Nephron progenitor cell (in vitro differentiated cells): ENCODE results near the gene FOLR3.
"Not testable (repeated sequence)": the region's sequence is repeated elsewhere in the genome, so short reads cannot be mapped to it uniquely, and the experiment has no call there.

Experiments used
- DNase-seq: peaks from one replicate; pipeline ENCODE4 v3.0.0; 2021
- H3K27ac Mint-ChIP-seq: 2 replicates; pipeline ENCODE4 v1.8.0; 2021; ENCODE audit warnings: mild to moderate bottlenecking, moderate library complexity, mixed read lengths
- H3K27me3 Mint-ChIP-seq: 2 replicates; pipeline ENCODE4 v1.8.0; 2021; ENCODE audit warnings: mild to moderate bottlenecking, low read depth, mixed read lengths; ENCODE audit not compliant: poor library complexity
- H3K36me3 Mint-ChIP-seq: 2 replicates; pipeline ENCODE4 v1.8.0; 2021; ENCODE audit warnings: low read depth, mixed read lengths
- H3K4me1 Mint-ChIP-seq: 2 replicates; pipeline ENCODE4 v1.8.0; 2021; ENCODE audit warnings: mixed read lengths
- H3K4me3 Mint-ChIP-seq: 2 replicates; pipeline ENCODE4 v1.8.0; 2021; ENCODE audit warnings: mild to moderate bottlenecking, moderate library complexity, mixed read lengths
- H3K9me3 Mint-ChIP-seq: 2 replicates; pipeline ENCODE4 v1.8.0; 2021; ENCODE audit warnings: mild to moderate bottlenecking, moderate library complexity, mixed read lengths
- TF ChIP-seq, protein P1 (sequence below): fragments of 200-600 bp; sonication (generic); IDR thresholded peaks from 2 replicates; pipeline ENCODE4 v1.5.0; 2021; ENCODE audit warnings: antibody characterized with exemption

The FOLR3 gene

DNA sequence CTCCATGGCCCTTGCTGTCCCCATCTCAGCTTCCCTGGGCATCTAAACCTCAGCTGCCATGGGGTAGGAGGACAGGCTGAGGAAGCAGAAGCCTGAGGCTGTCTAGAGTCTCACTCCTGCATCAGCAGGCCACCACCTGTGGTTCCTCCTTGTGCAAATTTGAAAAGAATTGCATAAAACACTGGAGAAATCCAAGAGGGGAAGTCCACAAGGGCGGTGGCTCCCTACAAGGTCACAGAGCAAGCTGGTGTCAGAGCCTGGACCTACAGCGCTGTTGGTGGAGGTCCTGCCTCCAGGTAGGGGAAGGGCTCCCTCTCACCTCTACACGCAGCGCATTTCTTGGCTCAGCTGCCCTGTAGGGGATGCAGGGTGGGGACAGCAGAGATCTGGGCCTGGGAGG, at the start of gene FOLR3:
TSS of gene FOLR3 (plus strand) at position 253 of the 400 bp plus-strand sequence. CDS start 228 bp downstream, outside the sequence.
- not testable (repeated sequence) for H3K36me3 Mint-ChIP-seq, DNase-seq, H3K27ac Mint-ChIP-seq, H3K4me3 Mint-ChIP-seq, H3K9me3 Mint-ChIP-seq, H3K4me1 Mint-ChIP-seq
- peaks cover 47% of the 10 kb centered on the region for H3K27me3 Mint-ChIP-seq

DNA sequence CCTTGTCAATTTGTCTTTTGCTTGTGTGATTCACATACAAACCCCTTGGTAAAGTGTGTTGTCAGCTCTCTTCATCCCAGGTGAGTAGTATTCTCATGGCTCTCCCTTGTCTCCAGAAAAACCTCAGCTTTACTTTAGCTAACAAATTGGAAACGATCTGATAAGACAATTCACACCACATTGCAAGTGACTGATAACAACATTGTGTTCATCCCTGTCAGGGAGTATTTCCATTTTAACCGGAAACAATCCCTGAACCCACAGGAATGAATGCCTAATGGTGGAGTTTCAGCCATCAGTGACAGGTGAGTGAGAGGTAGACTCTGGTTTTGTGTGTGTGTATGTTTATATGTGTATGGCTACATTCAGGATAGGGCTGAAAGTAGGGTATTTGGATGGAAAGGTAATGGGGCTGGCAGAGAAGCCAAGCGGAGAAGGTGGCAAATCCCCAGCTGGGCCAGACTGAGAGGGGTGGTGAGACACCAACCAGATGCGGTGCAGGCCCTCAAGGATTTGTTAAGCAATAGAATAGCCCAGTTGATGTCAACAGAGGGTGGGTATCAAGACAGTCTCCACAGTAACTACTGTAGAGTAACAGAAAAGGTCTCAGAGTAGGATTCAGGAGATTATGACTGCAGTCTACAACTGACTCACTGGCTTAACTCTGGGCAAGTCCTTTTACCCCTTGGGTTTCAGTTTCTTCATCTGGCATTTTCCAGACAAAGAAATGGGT, 47.3 kb upstream of the FOLR3 start:
- Mint-ChIP-seq H3K9me3 (no peaks in the 10 kb centered on the region), H3K4me3 (no peak overlapping the region), H3K27me3 (no peaks in the 10 kb centered on the region), H3K36me3 (peaks cover 4% of the 10 kb centered on the region), H3K4me1 (peaks cover 9% of the 10 kb centered on the region), H3K27ac (no peak overlapping the region)
- TF ChIP-seq, protein P1, sequence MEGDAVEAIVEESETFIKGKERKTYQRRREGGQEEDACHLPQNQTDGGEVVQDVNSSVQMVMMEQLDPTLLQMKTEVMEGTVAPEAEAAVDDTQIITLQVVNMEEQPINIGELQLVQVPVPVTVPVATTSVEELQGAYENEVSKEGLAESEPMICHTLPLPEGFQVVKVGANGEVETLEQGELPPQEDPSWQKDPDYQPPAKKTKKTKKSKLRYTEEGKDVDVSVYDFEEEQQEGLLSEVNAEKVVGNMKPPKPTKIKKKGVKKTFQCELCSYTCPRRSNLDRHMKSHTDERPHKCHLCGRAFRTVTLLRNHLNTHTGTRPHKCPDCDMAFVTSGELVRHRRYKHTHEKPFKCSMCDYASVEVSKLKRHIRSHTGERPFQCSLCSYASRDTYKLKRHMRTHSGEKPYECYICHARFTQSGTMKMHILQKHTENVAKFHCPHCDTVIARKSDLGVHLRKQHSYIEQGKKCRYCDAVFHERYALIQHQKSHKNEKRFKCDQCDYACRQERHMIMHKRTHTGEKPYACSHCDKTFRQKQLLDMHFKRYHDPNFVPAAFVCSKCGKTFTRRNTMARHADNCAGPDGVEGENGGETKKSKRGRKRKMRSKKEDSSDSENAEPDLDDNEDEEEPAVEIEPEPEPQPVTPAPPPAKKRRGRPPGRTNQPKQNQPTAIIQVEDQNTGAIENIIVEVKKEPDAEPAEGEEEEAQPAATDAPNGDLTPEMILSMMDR = no peak
- DNase-seq = no peak

DNA sequence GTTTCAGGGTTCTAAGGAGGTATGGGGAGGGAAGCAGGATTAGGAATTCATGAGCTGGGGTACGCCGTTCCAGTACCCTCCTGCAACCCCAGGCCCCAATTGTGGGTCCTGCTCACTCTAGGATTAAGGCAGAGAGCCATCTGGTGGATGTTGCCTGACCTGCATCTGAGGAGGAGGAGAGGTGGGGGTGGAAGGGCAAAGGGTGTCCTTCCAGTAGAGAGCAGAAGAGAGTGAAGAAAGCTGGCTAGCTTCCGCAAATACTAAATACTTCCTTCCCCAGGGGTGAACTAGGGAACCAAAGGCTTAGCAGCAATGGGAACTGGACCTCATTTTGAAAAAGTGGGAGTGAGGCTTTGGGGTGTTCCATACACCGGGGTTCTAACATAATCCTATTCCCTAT, 44.2 kb upstream of the FOLR3 start:
- Mint-ChIP-seq H3K4me1 (peaks cover 5% of the 10 kb centered on the region), H3K9me3 (no peaks in the 10 kb centered on the region), H3K4me3 (no peak overlapping the region), H3K36me3 (peaks cover 8% of the 10 kb centered on the region), H3K27ac (no peak overlapping the region), H3K27me3 (no peaks in the 10 kb centered on the region)
- DNase-seq = peak; percentile 70
- TF ChIP-seq, protein P1 = peak; percentile 64

DNA sequence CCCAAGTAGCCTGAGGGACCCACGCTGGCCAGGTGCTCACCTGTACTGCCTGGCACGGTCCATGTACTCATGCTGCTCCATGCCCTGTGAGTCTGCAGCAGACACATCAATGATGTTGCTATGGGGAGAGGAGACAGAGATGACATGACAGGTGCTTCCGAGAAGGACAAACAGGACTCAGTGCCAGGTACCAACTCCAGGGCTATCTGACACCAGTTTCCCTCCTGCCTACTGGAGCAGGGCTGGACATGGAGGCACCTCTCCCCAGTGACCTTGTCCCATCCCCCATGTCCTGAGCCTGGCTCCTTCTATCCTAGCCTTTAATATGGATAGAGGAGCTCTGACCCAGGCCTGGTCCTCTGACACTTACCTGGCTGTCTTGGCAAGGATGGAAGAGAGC, 36.8 kb upstream of the FOLR3 start:
- peaks cover under 1% of the 10 kb centered on the region for H3K9me3 Mint-ChIP-seq
- no peak overlapping the region for H3K27ac Mint-ChIP-seq
- TF ChIP-seq, protein P1 = no peak
- no peak overlapping the region for H3K4me3 Mint-ChIP-seq
- H3K27me3 Mint-ChIP-seq = no peaks in the 10 kb centered on the region
- H3K36me3 Mint-ChIP-seq = peaks cover 35% of the 10 kb centered on the region
- peaks cover 30% of the 10 kb centered on the region for H3K4me1 Mint-ChIP-seq
- no peak for DNase-seq

DNA sequence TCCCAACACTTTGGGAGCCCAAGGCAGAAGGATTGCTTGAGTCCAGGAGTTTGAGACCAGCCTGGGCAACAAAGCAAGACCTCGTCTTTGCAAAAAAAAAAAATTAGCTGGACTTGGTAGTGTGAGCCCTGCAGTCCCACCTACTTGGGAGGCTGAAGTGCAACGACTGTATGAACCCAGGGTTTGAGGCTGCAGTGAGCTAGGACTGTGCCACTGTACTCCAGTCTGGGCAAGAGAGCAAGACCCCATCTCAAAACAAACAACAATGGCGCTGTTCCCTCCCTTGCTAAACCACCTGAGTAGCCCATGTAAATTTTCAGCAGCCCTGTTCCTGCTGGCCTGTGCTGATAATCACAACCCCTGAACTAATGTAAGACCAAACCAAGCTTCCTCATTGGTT, 35.5 kb upstream of the FOLR3 start:
- peaks cover 33% of the 10 kb centered on the region for H3K36me3 Mint-ChIP-seq
- DNase-seq = no peak
- peaks cover 43% of the 10 kb centered on the region for H3K4me1 Mint-ChIP-seq
- no peak overlapping the region for H3K27ac Mint-ChIP-seq
- TF ChIP-seq, protein P1 = no peak
- no peak overlapping the region for H3K4me3 Mint-ChIP-seq
- no peaks in the 10 kb centered on the region for H3K27me3 Mint-ChIP-seq
- H3K9me3 Mint-ChIP-seq = peaks cover 3% of the 10 kb centered on the region

DNA sequence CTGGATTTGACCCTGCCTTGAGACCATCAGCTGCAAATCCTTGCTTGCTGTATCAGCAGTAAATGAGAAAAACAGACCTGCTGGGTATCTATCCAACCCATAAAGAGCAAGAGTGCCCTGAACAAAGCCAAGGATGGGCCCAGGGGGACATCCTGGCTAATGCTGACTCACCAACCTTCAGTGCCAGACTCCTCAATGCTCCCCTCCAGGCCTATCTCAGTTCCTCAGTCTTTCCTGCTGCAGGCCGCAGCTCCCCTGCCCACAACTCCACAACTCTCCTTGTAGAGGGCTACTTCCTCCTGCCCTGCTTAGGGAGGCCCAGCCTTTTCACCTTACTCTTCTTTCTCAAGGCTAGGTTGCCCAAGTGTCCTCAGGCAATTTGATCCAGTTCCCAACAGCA, 35.1 kb upstream of the FOLR3 start:
- Mint-ChIP-seq H3K4me3 (no peak overlapping the region), H3K4me1 (peaks cover 44% of the 10 kb centered on the region), H3K27me3 (no peaks in the 10 kb centered on the region), H3K36me3 (peaks cover 32% of the 10 kb centered on the region), H3K9me3 (peaks cover 3% of the 10 kb centered on the region), H3K27ac (peak overlapping the region; percentile 83)
- no peak for DNase-seq
- TF ChIP-seq, protein P1 = no peak
